HG03039 (cell line): Measurements from ENCODE around the gene PIEZO1.
"Not testable (repeated sequence)": the region's sequence is repeated elsewhere in the genome, so short reads cannot be mapped to it uniquely, and the experiment has no call there.

ENCODE experiments used
- ATAC-seq: cut with Tn5 transposase; IDR thresholded peaks from one replicate; pipeline ENCODE4 v1.9.1; 2021; ENCODE audit warnings: mild to moderate bottlenecking, moderate library complexity; ENCODE audit not compliant: unreplicated experiment

PIEZO1 gene, protein sequence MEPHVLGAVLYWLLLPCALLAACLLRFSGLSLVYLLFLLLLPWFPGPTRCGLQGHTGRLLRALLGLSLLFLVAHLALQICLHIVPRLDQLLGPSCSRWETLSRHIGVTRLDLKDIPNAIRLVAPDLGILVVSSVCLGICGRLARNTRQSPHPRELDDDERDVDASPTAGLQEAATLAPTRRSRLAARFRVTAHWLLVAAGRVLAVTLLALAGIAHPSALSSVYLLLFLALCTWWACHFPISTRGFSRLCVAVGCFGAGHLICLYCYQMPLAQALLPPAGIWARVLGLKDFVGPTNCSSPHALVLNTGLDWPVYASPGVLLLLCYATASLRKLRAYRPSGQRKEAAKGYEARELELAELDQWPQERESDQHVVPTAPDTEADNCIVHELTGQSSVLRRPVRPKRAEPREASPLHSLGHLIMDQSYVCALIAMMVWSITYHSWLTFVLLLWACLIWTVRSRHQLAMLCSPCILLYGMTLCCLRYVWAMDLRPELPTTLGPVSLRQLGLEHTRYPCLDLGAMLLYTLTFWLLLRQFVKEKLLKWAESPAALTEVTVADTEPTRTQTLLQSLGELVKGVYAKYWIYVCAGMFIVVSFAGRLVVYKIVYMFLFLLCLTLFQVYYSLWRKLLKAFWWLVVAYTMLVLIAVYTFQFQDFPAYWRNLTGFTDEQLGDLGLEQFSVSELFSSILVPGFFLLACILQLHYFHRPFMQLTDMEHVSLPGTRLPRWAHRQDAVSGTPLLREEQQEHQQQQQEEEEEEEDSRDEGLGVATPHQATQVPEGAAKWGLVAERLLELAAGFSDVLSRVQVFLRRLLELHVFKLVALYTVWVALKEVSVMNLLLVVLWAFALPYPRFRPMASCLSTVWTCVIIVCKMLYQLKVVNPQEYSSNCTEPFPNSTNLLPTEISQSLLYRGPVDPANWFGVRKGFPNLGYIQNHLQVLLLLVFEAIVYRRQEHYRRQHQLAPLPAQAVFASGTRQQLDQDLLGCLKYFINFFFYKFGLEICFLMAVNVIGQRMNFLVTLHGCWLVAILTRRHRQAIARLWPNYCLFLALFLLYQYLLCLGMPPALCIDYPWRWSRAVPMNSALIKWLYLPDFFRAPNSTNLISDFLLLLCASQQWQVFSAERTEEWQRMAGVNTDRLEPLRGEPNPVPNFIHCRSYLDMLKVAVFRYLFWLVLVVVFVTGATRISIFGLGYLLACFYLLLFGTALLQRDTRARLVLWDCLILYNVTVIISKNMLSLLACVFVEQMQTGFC (N-terminal part only)

DNA sequence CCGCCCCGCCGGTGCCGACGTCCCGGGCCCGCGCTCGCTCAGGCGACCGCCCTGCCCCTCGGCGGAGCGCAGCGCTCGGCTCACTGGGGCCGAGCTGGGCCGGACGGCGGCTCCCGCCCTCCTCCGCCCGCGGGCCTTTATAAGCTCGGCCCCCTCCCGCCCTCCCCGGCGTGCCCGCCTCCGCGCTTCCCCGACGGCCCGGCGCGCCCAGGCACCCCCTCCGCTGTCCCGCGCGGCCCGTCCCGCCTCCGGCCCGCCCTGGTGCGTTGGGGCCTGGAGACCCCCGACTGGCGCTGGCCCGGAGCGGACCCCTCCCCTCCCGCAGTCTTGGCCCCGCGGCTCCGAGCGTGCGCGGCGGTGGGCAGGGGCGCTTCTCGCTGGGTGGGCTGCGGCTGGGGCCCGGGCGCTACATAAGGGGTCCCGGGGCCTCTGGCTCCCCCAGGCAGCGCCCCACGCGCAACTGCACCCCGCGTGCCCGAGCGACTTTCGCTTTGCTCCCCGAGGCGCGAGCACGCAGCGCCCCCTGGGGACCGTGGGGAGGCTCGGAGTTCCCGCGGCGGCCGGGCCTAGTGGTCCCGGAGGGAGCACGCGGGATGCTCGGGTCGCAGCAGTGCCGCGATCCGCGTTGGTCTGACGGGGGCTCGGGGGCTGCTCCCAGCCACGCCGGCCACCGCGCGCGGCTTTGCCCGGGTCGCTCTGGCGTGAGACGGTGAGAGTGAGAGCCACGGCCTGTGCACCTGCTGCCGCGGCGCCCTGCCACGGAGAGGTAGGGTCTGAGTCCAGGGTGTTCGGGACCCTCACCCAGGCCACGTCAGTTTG is at the start of gene PIEZO1:
PIEZO1 (minus strand) TSS at position 115 of the 819 bp plus-strand sequence. CDS start 256 bp downstream, outside the sequence.
- ATAC-seq = no peak

DNA sequence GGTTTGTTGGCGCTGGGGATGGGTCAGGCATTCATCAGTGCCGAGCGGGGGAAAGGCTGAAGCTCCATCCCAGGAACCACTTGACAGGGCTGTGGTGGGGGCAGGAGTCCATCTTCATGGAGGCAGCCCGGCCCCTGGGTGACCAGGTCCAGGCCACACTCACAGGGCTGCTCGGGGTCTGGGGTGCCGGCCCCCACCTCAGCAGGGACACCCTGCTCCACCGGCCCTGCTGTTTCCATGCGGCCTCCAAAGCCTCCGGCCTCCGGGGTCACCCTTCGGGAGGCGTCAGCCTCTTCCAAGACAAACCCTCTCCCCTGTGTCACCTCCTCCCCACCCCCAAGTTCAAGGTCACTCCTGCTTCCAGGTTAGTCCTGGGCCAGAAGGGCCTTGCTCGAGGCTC is 49.6 kb upstream of the PIEZO1 start:
- ATAC-seq = no peak

DNA sequence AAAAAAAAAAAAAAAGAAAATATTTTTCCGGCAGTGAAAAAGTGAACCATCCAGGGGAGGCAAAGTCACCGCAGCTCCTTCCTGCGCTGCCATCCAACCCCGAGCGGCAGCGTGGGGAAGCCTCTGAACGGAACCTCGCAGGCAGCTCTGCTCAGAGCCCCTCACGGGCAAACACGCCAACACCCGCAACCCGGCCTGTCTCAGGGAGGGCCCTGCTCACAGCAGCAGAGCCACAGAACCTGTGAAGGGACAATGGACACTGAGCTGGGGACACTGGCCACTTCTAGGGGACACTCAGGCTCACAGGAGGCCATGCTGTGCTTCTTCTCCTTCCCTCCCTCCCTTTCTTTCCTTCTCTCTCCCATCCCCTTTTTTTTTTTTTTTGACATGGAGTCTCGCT is 48.1 kb upstream of the PIEZO1 start:
- no peak for ATAC-seq

DNA sequence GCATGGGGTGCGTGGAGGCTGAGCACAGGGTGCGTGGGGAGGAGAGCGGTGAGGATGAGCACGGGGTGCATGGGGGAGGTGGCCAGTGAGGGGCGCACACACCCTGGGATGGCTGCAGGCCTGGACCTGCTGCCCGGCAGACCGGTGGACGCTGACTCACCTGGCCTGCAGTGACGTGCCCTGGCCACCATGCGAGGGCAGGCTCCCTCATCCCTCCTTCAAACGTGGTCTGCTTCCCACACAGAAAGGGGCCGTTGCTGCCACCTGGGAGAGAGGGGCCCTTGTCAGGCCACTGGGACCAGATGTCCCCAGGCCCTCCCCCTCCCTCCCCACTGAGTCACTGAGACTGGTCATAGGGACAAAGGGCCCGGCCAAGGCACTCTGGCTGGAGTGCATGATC is 46.8 kb upstream of the PIEZO1 start:
- ATAC-seq = no peak

DNA sequence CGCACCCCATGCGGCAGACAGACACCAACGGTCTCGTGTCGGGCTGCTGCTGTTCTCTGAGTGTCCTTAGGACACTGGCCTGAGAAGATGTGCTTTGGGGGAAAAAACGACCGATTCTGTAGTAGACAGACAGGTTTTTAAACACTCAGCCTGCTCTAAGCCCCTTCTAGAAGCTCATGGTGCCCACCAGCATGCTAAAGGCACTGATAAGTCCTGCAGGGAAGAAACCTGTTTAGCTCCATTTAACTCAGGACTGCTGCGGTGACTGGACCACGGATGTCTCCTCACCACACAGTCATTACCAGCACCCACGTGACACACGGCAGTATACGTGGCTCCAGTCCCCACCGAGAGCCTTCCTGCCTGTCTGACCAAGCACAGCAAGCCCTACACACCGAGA is 45.8 kb upstream of the PIEZO1 start:
- ATAC-seq = no peak

DNA sequence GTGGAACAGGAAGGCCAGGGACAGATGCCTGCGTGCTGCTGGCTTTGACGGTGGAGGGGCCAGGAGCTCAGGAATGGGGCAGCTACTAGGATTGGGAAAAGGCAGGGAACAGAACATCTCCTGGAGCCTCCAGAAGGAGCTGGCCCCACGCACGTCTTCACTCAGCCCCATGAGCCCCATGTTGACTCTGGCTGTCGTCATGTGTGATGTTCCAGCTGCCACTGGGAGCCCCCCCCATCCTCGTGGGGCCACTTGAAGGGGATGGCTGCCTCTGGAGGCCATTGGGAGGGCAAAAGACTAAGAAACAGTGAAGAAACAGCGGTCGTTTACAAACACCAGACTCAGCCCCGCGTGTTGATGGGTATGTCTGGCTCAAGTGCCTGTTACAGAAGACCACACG is 45.2 kb upstream of the PIEZO1 start:
- ATAC-seq = no peak

DNA sequence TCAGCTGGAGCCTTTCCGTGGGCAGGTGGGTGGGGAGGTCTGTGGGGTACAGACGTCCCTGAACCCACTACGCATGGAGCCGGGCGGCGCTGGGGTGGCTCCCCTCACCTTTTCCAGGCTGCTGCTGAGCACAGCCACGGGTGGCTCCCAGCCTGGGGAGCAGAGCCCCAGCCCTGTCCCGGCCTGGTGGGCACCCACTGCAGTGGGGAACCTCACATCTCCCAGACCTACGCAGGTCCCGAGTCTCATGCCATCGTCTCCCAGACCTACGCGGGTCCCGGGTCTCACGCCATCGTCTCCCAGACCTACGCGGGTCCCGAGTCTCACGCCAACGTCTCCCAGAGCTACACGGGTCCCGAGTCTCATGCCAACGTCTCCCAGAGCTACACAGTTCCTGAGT is 43.7 kb upstream of the PIEZO1 start:
- no peak for ATAC-seq

DNA sequence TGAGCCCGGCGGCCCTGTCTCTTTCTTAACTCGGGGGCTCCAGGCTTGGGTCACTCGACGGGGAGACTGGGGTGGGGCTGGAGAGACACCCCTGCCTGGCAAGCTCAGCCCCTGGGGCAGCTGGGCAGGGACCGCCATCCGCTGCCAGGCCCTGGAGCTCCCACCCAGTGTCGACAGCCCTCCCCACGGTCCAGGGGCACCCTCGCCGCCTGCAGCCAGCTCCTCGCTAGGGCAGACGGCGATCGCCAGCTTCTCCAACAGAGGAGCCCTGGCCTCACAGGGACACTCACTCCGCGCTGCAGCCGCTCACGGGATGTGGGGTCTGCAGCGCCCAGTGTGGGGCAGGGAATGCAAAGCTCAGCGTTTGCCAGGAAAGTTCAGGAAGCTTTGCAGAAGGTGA is 42.7 kb upstream of the PIEZO1 start:
- no peak for ATAC-seq

DNA sequence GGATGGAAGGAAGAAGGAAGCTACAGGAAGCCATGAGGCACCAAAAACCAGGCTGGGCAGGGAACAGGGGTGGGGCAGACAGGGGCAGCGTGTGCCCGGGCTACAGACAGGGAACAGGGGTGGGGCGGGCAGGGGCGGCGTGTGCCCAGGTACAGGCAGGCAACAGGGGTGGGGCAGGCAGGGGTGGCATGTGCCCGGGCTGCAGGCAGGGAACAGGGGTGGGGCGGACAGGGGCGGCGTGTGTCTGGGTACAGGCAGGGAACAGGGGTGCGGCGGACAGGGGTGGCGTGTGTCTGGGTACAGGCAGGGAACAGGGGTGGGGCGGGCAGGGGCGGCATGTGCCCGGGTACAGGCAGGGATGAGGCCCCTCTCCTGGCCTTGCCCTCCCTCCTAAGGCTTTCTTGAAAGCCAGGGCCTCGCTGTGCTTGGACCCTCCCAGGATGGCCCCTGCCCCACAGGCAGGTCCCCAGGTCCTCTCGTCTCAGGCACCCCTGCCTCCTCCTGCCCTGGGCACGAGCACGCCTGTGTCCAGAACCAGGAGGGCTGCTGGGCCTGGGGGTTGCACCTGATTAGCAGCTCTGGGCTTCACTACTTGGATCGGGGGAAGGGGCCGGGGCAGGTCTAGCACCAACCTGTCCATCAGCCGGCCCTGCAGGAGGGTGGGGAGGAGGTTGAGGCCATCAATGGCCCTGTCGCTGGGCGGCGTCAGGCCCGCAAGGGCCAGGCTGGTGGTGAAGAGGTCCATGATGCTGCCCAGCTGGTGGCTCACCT is 41.2 kb upstream of the PIEZO1 start:
- ATAC-seq = no peak

DNA sequence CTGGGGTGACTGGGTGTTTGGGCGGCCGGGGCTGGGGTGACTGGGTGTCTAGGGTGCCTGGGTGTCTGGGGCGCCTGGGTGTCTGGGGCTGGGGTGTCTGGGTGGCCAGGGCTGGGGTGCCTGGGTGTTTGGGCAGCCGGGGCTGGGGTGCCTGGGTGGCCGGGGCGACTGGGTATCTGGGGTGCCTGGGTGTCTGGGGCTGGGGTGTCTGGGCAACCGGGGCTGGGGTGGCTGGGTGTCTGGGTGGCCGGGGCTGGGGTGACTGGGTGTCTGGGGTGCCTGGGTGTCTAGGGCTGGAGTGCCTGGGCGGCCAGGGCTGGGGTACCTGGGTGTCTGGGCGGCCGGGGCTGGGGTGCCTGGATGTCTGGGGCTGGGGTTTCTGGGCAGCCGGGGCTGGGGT is 40.1 kb upstream of the PIEZO1 start:
- ATAC-seq = no peak

DNA sequence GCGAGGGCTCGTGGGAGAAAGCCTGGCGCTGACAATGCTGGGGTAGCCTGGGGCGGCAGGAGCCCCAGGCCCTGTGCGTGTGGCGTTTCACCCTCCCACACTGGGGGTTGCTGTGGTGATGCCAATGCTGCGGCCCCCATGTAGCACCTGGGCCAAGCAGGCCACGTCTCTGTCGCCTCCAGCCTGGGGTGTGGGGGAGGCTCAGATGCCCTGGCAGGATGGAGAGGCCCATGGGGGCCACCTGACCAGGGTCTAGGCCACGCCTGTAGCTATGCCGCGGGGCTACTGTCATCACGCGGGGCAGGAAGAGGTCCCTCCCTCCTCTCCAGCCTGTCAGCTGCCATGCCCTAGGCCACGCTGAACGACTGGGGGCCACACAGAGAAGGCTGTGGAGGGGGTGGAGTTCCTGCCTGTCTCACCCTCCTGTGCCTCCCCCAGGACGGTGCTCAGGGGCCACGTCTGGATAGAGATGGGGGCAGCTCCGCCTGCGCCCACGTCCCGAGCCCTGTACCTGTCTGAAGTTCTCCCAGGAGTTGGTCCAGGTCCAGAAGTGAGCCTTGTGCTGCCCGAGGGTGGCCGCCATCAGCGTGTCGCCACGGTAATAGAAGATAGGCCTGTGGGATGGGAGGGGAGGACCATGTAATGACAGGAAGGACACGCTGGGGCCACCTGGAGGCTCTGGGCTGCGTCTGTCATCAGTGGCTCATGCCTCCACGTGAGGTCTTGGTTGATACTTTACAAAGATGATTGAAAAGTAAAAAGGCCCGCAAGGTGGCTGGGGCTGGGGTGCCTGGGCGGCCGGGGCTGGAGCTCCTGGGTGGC is 39.4 kb upstream of the PIEZO1 start:
- ATAC-seq = no peak

DNA sequence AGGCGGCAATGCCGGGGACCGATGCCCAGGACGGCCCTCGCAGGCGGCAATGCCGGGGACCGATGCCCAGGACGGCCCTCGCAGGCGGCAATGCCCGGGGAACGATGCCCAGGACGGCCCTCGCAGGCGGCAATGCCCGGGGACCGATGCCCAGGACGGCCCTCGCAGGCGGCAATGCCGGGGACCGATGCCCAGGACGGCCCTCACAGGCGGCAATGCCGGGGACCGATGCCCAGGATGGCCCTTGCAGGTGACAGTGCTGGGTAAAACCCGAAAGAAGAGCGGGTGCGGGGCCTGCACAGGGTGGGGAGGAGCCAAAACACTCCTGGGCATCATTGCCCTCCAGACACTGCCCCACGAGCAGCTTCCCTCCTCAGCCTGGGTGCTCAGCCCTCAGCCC is 38.6 kb upstream of the PIEZO1 start:
- ATAC-seq = not testable (repeated sequence)

DNA sequence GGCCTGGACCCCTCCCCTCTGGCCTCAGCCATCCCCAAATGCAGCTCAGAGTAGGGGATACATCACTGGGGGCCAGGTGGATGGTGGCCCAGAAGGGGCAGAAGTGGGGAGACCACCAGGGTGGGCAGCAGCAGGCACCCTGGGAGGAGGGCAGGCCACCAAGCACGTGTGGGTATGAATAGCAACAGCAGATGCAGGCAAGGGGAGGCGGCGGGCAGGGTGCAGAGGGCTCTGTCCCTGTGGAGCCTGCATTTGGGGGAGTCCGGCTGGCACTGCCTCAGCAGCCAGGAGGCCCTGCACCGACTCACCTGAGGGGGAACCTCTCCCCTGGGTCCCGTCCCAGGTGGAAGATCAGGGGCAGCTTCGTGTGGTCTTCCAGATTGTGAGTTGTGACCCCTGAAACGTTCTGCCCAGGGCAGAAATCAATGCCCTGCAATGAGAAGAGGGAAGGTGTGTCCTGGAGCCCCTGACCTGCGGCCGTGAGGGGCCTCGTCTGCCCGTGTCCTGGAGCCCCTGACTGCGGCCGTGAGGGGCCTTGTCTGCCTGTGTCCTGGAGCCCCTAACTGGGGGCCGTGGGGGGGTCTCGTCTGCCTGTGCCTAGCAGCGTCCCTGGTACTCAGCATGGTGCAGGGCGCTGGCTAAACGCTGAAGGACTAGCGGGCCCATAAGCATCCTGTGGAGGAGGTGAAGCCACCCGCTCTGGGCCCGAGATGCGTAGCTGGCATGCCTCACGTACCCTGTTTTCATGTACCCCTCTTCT is 37.4 kb upstream of the PIEZO1 start:
- ATAC-seq = no peak

DNA sequence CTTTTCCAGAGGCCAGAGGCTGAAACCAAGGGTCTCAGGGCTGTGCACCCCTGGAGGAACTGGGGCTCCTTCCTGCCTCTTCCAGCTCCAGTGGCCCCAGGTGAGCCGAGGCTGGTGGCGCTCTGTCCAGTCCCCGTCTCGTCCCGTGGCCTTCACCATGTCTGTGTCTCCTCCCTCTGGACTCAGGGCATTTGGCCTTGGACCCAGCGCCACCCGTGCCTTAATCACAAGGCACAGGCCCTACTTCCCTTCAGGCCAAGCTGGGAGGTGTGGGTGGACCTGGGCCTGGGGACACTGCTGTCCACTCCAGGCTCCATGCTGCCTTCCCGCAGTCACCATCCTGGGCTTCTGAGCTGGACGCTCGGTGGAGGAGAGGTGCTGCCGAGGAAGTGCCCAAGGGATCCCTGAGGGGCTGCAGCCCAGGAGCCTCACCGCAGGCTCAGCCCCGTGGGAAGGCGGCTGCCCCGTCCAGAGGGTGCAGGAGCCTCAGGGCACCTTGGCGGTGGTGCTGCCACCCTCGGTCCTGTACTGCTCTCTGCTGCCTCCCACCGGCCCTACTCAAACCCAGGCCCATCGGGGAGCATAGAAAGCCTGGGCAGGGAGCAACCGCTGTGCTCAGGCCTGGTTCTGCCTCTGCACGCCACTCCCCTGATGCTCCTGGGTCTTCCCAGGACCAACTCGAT is 36.3 kb upstream of the PIEZO1 start:
- ATAC-seq = no peak

DNA sequence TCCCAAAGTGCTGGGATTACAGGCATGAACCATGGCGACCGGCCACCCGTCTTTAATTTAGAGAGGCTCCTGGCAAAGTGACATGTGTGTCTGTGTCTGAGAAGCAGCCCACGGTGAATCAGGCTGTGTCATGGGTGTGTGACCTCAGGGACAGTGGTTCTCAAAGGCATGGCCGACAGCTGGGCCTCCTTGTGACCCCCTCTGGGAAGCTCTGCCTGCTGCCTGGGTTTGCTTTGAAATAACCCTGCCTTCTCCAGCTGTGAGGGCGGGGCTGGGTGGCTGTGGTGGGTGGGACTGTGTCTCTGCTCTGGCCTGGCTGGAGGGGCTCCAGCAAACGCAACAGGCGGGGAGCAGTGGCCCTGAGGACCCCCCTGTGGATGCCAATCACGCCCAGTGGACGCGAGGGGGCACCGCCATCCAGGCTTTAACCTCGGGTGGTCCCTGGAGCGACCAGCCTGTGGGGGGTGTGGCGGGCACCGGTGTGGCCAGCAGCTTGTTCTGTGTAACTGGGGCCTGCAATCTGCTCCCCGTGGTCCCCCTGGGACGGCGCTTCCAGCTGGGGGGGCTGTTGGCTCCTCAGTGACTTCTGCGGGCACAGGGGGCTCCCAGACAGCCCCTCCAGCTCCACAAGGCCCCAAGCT is 35.5 kb upstream of the PIEZO1 start:
- no peak for ATAC-seq

DNA sequence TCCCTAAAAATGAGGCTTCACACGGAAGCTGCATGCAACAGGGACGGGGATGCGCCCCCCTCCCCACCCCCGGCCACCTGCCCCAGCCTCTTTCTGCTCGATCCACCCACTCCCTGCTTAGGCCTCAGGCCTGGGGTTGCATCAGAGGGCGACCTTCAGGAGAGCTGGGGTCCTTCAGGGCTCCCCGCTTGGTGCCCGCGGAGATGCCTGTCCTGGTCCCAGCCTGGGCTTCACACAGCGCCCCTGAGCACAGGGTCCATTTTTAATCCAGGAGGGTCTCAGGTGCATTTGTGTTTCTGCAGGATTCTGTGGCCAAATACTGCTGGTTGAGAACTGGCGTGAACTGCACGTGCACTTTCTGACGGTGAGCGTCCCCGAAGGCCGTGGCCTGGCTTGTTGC is 34.1 kb upstream of the PIEZO1 start:
- ATAC-seq = no peak

DNA sequence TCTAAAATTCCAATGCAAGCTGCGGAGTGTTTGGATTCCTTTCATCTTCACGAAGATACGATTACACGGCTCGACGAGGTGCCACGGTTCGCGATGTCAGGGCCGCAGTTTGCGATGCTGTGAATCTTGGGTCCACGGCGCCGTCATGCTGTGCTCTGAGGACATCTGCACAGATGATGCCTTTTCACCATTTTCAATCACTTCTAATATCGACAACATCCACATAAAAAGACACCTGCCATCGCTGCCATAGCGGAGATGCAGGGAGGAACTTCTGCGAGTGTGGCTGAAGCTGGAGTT is 33.5 kb upstream of the PIEZO1 start:
- ATAC-seq = no peak
